Left lung (tissue), 10 donors: Measurements from ENCODE around the gene PDIA4. TPM values are rescaled to one million over a fixed set of nuclear protein-coding genes. Genes with fewer than 3 reads are reported as not detected.

ENCODE experiments used
- ATAC-seq: fragments of 200-7000 bp; cut with Tn5 transposase; one replicate; pipeline ENCODE4 v1.9.1; 2020; ENCODE audit warnings: moderate library complexity
- DNase-seq, 4 donors: peaks; one replicate each; pipeline ENCODE4 v3.0.0-alpha.2; 2013 to 2020
- H3K27ac ChIP-seq, 2 donors: fragments of 200-600 bp; sonication (generic) in 1 of 2; one replicate each; pipeline versions ENCODE4 v1.5.0 to v1.8.0; 2020 to 2021
- H3K27me3 ChIP-seq, 2 donors: fragments of 200-600 bp; sonication (generic) in 1 of 2; one replicate each; pipeline versions ENCODE4 v1.5.0 to v1.8.0; 2020 to 2021
- H3K36me3 ChIP-seq, 2 donors: fragments of 200-600 bp; sonication (generic) in 1 of 2; one replicate each; pipeline versions ENCODE4 v1.5.0 to v1.8.0; 2020 to 2021
- H3K4me1 ChIP-seq, 2 donors: fragments of 200-600 bp; one replicate each; pipeline ENCODE4 v1.8.0; 2021
- H3K4me3 ChIP-seq, 2 donors: fragments of 200-600 bp; sonication (generic) in 1 of 2; one replicate each; pipeline versions ENCODE4 v1.5.0 to v1.8.0; 2020 to 2021; ENCODE audit warnings: mild to moderate bottlenecking in 1 of 2
- H3K9me3 ChIP-seq, 2 donors: fragments of 200-600 bp; sonication (generic) in 1 of 2; one replicate each; pipeline versions ENCODE4 v1.5.0 to v1.8.0; 2020 to 2021
- intact Hi-C, 2 donors: fragments of 100-400 bp; cut with DNase I; formaldehyde crosslinking; loops; one replicate each; pipeline versions ENCODE4 v1.11.2 to v1.14.2; 2022
- polyA plus RNA-seq, 6 donors: library from polyadenylated mRNA; unstranded; fragments of 120-200 nt; gene quantifications; one replicate each; pipeline ENCODE4 v1.2.1, GENCODE V29; 2013; ENCODE audit not compliant: insufficient read length in 6 of 6
- total RNA-seq, 2 donors: library from RNA; stranded (reverse); fragmentation: NEBNext Ultra II Directional; extraction: Animal tissue kit (Norgen Biotek cat#: 25700); gene quantifications; one replicate each; pipeline ENCODE4 v1.2.1, GENCODE V29; 2021
- TF ChIP-seq, protein P1 (sequence below), 2 donors: fragments of 200-600 bp; sonication (generic) in 1 of 2; IDR thresholded peaks; one replicate each; pipeline versions ENCODE4 v1.5.0 to v1.8.0; 2021; ENCODE audit warnings: antibody characterized with exemption in 2 of 2
- donor health status: DM: no; HTN: yes; CAD: no.
- donor health status: DM: no; HTN: no; CAD: no.

Gene PDIA4
- total and polyA plus RNA-seq, 8 donors = 136 to 239 (median 172) TPM

DNA sequence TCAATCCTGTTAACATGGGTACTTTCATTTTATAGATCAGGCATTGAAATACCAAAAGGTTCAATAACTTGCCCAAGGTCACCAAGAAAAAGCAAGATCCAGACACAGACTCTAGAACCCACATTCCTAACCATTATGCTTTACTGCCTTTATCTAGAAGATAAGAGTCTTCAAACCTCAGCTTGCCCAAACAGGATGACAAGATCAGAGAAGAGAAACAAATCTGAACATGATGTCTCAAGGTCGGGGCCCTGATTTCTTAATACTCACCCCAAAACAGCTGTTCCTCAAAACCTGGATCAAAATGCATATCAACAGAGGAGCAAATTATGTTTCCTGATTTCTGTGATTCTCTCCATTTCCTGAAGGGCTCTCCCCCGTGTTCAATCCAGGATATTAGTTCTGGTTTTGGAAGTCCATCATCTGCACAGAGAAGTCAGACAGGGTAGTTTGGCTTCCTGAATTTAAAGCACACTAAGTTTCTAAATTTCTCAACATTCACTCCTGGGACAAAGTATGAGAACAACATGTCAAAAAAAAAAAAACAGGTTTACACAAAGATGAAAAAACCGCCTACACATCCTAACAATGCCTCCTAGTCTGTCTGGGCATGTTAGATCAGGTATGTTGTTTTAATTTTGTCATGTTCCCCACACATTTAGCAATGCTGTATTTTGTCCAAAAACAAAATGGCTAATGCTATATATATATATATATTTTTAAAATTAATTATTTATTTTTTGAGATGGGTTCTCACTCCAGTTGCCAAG, 46.0 kb upstream of the PDIA4 start:
- Histone ChIP-seq H3K4me1 (no peaks in the 10 kb centered on the region), H3K36me3 (peaks cover 0 to 42% of the 10 kb centered on the region in 2 donors), H3K9me3 (no peaks in the 10 kb centered on the region), H3K27me3 (no peaks in the 10 kb centered on the region), H3K4me3 (no peak overlapping the region), H3K27ac (no peak overlapping the region)
- ATAC-seq (no peak), DNase-seq (no peak)
- TF ChIP-seq, protein P1, sequence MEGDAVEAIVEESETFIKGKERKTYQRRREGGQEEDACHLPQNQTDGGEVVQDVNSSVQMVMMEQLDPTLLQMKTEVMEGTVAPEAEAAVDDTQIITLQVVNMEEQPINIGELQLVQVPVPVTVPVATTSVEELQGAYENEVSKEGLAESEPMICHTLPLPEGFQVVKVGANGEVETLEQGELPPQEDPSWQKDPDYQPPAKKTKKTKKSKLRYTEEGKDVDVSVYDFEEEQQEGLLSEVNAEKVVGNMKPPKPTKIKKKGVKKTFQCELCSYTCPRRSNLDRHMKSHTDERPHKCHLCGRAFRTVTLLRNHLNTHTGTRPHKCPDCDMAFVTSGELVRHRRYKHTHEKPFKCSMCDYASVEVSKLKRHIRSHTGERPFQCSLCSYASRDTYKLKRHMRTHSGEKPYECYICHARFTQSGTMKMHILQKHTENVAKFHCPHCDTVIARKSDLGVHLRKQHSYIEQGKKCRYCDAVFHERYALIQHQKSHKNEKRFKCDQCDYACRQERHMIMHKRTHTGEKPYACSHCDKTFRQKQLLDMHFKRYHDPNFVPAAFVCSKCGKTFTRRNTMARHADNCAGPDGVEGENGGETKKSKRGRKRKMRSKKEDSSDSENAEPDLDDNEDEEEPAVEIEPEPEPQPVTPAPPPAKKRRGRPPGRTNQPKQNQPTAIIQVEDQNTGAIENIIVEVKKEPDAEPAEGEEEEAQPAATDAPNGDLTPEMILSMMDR (IDR thresholded peaks at IDR 0.05) = no peak
- intact Hi-C loops = no loop called here

DNA sequence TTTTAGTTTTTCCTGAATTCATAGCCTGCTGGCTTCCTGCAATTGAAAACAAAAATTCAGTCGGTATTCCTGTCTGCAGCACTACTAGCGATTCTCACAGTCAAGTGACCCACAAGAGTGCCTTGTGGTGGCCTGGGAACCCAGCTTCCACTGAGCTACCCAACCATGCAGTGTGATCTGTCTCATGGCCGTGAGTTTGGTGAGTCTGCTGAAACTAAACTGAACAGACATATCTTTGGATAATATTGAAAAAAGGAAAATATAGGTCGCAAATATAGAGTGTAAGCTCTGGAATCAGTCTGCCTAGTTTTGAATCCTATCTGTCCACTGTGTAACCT, 44.1 kb upstream of the PDIA4 start:
- H3K36me3 ChIP-seq = peaks cover 0 to 45% of the 10 kb centered on the region in 2 donors
- no peak overlapping the region for H3K4me3 ChIP-seq
- intact Hi-C loops = no loop called here
- H3K27ac ChIP-seq = peak overlapping the region in 1 of 2 donors; percentile 65
- no peaks in the 10 kb centered on the region for H3K27me3 ChIP-seq
- no peaks in the 10 kb centered on the region for H3K4me1 ChIP-seq
- H3K9me3 ChIP-seq = no peaks in the 10 kb centered on the region
- no peak for ATAC-seq
- TF ChIP-seq, protein P1 (IDR thresholded peaks at IDR 0.05) = no peak
- no peak for DNase-seq

DNA sequence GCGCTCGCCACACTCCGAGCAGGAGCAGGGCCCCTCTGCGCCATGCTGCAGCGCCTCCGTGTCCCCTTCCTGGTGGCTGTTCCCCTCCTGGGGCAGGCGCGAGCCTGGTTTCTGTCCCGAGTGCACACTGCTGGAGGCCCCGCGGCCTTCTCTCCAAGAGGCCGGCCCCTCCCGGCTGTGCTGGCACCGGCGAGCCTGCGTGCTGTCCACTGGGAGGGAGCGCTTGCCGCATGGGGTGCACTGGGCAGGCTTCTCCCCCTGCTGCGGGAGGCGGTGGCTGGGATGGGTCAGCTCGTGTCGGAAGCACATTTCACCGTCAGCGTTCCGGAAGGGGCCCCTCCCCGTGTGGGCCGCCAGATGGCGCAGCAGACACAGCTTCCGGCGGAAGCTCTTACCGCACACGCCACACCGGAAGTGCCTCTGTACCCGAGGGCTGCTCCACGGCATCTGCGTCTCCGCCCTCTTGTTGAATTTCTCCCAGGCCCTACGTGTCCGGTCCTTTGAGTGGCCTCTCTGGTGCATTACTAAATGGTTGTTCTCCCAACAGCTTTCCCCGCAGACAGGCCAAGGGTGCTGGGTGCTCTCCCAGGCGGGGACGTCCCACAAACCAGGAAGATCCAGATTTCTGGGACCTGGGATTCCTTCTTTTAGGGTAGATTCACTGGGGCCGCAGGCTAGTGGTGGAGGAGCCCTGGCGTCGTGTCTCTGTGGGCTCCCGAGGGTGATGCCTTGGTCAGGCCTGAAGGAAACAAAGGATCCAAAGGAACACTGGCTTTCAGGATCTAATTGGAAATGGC, 43.5 kb upstream of the PDIA4 start:
- peak overlapping the region in 1 of 2 donors; percentile 65 for H3K27ac ChIP-seq
- TF ChIP-seq, protein P1 (IDR thresholded peaks at IDR 0.05) = peak in 1 of 2 donors; percentile 28

DNA sequence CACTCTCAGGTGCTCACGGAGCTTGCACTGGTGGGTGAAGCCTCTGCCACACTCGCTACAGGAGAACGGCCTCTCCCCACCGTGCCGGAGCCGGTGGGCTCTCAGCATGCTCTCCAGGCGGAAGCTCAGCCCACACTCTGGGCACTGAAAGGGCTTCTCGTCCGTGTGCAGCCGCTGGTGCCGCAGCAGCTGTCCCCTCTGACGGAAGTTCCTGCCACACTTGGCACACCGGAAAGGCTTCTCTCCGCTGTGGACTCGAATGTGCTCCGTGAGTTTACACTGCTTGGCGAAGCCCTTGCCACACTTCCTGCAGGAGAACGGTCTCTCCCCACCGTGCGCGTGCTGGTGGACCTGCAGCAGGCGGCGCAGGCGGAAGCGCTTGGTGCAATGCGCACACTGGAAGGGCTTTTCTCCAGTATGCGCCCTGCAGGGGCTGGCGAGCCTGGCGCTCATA, 42.9 kb upstream of the PDIA4 start:
- peaks cover 0 to under 1% of the 10 kb centered on the region in 2 donors for H3K4me1 ChIP-seq
- peak overlapping the region in 1 of 2 donors; percentile 65 for H3K27ac ChIP-seq
- TF ChIP-seq, protein P1 (IDR thresholded peaks at IDR 0.05) = no peak
- no peaks in the 10 kb centered on the region for H3K9me3 ChIP-seq
- no peaks in the 10 kb centered on the region for H3K27me3 ChIP-seq
- ATAC-seq (peak; percentile 15), DNase-seq (no peak)
- intact Hi-C loops = no loop called here
- peaks cover 0 to 45% of the 10 kb centered on the region in 2 donors for H3K36me3 ChIP-seq
- peak overlapping the region in 1 of 2 donors; percentile 18 for H3K4me3 ChIP-seq

More for the DNA sequence above, 43.5 kb upstream of the PDIA4 start:
- H3K4me3 ChIP-seq = peak overlapping the region in 1 of 2 donors; percentile 18
- no peaks in the 10 kb centered on the region for H3K27me3 ChIP-seq
- ATAC-seq (peak; percentile 37), DNase-seq (peak in 1 of 4 donors; percentile 83)
- no peaks in the 10 kb centered on the region for H3K9me3 ChIP-seq
- no peaks in the 10 kb centered on the region for H3K4me1 ChIP-seq
- intact Hi-C loops = no loop called here
- H3K36me3 ChIP-seq = peaks cover 0 to 45% of the 10 kb centered on the region in 2 donors
